ENCODE results near the gene MAT1A. TPM values are rescaled to one million over a fixed set of nuclear protein-coding genes. Genes with fewer than 3 reads are reported as not detected.

Gene MAT1A
- polyA plus RNA-seq, 1 experiment: not detected

- Histone ChIP-seq H3K36me3 (ENCODE audit: control insufficient read depth, insufficient read depth, low read length) (no peaks in the 10 kb centered on the region), H3K4me3 (ENCODE audit: low read depth, low read length) (no peak overlapping the region), H3K27me3 (ENCODE audit: control insufficient read depth, insufficient read depth, low read length) (no peaks in the 10 kb centered on the region)
- DNase-seq (ENCODE audit: low read depth): no peak
- no peak for TF ChIP-seq CTCF (IDR thresholded peaks at IDR 0.05; ENCODE audit: insufficient read depth, low read depth, low read length)
- ChIA-PET CTCF (interaction anchor here (1.2 to 1.9 kb wide), 3 partner anchors 14 to 15 kb away, joined by 3 to 5 read pairs (median 5); no protein-coding TSS in a partner anchor), POLR2A (no interaction called here)
Measured at GRCh38 chr10:80275135-80275498, 14.3 kb downstream of the MAT1A start.

- ChIA-PET CTCF (interaction anchor here (1.2 to 1.3 kb wide), 2 partner anchors 13 to 15 kb away, joined by 3 to 5 read pairs; no protein-coding TSS in a partner anchor), POLR2A (no interaction called here)
- Histone ChIP-seq H3K4me3 (ENCODE audit: low read depth, low read length) (no peak overlapping the region), H3K36me3 (ENCODE audit: control insufficient read depth, insufficient read depth, low read length) (no peaks in the 10 kb centered on the region), H3K27me3 (ENCODE audit: control insufficient read depth, insufficient read depth, low read length) (no peaks in the 10 kb centered on the region)
- no peak for TF ChIP-seq CTCF (IDR thresholded peaks at IDR 0.05; ENCODE audit: insufficient read depth, low read depth, low read length)
- DNase-seq (ENCODE audit: low read depth): no peak
Measured at GRCh38 chr10:80274396-80275134, 14.9 kb downstream of the MAT1A start.

DNA sequence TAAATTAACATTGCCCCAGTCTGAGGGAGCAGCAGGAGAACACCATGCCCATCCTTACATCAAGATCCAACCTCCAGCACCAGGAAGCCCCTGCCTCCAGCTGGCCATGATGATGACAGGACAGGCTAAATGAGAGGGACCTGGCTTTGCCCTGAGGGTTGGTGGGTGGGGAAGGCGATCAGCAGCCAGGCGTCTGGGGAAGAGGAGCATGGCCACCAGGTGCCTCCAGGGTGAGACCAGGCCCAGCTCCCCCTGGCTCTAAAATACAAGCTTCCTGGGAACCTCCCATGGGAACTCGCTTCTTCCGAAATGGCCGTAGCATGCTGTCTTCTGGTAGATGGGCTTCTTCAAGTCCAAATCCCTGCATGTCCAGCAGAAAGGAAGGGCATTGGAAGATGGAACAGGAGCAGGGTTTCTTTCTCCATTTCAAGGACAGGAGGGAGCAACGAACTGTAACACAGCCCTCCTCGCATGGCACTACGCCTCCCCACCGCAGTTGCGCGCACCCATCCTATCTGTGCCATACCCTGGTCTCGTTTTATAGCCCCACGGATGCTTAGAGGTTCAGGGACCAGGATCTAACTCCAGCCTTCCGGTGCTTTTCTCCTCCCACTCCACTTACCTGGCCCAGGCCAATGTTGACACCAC, 15.8 kb downstream of the MAT1A start:
- TF ChIP-seq CTCF (IDR thresholded peaks at IDR 0.05; ENCODE audit: insufficient read depth, low read depth, low read length): no peak
- Histone ChIP-seq H3K27me3 (ENCODE audit: control insufficient read depth, insufficient read depth, low read length) (no peaks in the 10 kb centered on the region), H3K36me3 (ENCODE audit: control insufficient read depth, insufficient read depth, low read length) (no peaks in the 10 kb centered on the region), H3K4me3 (ENCODE audit: low read depth, low read length) (no peak overlapping the region)
- CTCF ChIA-PET: interaction anchor here (1.3 to 1.8 kb wide), 2 partner anchors 12 kb away, joined by 5 to 8 read pairs; no protein-coding TSS in a partner anchor
- no peak for DNase-seq (ENCODE audit: low read depth)
- POLR2A ChIA-PET: no interaction called here

- H3K27me3 ChIP-seq (ENCODE audit: control insufficient read depth, insufficient read depth, low read length): no peaks in the 10 kb centered on the region
- H3K36me3 ChIP-seq (ENCODE audit: control insufficient read depth, insufficient read depth, low read length): no peaks in the 10 kb centered on the region
- CTCF ChIA-PET: interaction anchor here (1.8 kb wide), 1 partner anchor 12 kb away, joined by 8 read pairs; no protein-coding TSS in a partner anchor
- POLR2A ChIA-PET: no interaction called here
- H3K4me3 ChIP-seq (ENCODE audit: low read depth, low read length): no peak overlapping the region
- DNase-seq (ENCODE audit: low read depth): no peak
- TF ChIP-seq CTCF (IDR thresholded peaks at IDR 0.05; ENCODE audit: insufficient read depth, low read depth, low read length): no peak
Measured at GRCh38 chr10:80272793-80273522, 16.5 kb downstream of the MAT1A start.

DNA sequence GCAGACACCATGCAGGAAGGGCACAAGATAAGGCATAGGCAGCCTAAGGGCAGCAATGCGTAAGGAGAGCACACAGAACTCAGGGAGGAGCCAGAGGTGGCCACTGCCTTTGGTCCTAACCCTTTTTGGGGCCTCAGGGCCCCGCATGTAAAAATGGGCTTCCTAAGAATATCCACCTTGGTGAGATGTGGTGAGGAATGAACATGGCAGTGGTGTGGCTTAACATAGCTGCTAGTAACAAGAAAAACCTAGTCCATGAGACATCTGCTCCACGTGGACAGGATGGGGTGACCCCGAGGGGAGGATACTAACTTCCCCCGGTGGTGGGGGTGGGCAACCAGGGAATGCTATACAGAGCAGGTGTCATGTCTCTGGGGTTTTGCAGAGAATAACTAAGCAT, 18.0 kb downstream of the MAT1A start:
- H3K36me3 ChIP-seq (ENCODE audit: control insufficient read depth, insufficient read depth, low read length): no peaks in the 10 kb centered on the region
- DNase-seq (ENCODE audit: low read depth): no peak
- H3K4me3 ChIP-seq (ENCODE audit: low read depth, low read length): no peak overlapping the region
- no peak for TF ChIP-seq CTCF (IDR thresholded peaks at IDR 0.05; ENCODE audit: insufficient read depth, low read depth, low read length)
- CTCF ChIA-PET: interaction anchor here (2.5 kb wide), 1 partner anchor 10 kb away, joined by 12 read pairs; no protein-coding TSS in a partner anchor
- H3K27me3 ChIP-seq (ENCODE audit: control insufficient read depth, insufficient read depth, low read length): no peaks in the 10 kb centered on the region
- POLR2A ChIA-PET: no interaction called here
